Body of pancreas (tissue), 4 donors: ENCODE results near the gene NUDT7.

Experiments used
- CTCF ChIP-seq, 7 experiments: fragments of 450-650 bp in 4 of 7; fragments of 200-600 bp in 3 of 7; sonication (generic) in 3 of 7; IDR thresholded peaks; one replicate each; pipeline ENCODE4 v1.5.1; 2016 to 2019; ENCODE audit warnings: antibody characterized with exemption in 7 of 7
- POLR2A ChIP-seq, 3 donors: fragments of 450-650 bp; IDR thresholded peaks; one replicate each; pipeline ENCODE4 v1.6.1; 2016; ENCODE audit warnings: antibody characterized with exemption in 3 of 3, mild to moderate bottlenecking in 2 of 3

- TF ChIP-seq POLR2A (IDR thresholded peaks at IDR 0.05), result no peak
- TF ChIP-seq CTCF (IDR thresholded peaks at IDR 0.05), result no peak
Measured at GRCh38 chr16:77723108-77723514, 797 bp downstream of the NUDT7 start.
